NCI-H1417 (cell line): ENCODE results near the gene CD3G.

Experiments used
- DNase-seq, 3 experiments: peaks; one replicate each; lab custom pipeline; 2025; lab: John Stamatoyannopoulos, UW

CD3G gene

DNA sequence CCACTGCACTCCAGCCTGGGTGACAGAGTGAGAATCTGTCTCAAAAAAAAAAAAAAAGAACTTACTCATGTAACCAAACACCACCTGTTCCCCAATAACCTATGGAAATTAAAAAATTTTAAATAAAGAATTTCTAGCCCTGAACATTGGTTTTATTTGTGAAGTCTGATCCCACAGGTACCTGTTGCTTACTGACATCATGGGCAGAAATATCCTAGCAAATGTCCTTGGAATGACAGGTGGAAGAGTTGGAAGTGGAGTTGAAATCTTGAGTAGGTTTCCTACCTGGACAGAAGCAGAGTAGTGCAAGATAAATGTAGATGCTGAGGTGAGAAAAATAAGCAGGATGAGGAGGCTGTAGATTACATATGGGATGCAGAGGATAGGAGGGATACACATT, 18.9 kb upstream of the CD3G start:
- no peak for DNase-seq

DNA sequence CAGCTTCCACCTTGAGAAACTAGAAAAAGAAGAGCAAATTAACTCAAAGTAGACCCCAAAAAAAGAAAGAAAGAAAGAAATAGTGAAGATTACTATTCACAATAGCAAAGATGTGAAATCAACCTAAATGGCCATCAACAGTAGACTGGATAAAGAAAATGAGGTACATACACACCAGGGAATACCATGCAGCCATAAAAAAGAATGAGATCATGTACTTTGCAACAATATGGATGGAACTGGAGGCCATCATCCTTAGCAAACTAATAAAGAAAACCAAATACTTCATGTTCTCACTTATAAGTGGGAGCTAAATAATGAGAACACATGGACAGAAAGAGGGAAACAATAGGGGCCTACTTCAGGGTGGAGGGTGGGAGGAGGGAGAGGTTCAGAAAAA, 15.4 kb upstream of the CD3G start:
- no peak for DNase-seq

DNA sequence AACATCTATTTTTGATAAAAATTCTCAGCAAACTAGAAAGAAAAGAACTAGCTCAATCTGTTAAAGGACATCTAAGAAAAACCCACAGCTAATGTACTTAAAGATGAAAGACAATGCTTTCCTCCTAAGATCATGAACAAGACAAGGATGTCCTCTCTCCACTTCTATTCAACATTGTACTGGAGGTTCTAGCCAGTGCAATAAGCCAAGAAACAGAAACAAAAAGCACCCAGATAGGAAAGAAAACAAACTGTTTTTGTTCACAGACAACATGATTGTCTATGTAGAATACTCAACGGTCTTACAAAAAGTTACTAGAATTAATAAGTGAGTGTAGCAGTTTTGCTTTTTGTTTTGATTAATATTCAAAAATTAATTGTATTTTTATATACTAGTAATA, 9.4 kb upstream of the CD3G start:
- DNase-seq: no peak

DNA sequence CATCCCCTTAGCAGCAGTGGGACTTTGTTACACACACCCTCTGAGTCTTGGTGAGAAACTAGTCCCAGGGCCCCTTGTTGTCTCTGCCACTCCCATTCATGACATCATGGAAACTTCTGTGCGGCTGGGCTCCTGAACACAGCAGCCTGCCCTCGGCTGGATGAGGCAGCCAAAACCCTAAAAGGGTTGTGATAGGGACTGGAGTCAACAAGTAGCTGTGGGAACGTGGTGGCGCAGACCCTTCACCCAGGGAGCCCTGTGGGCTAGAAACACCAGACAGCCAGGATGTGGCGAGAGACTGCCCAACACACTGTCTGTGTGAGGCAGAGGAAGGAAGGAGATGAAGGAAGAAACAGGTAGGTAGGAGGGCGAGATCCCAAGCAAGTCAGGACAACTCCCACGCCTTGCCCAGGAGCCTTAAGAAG, 5.5 kb upstream of the CD3G start:
- no peak for DNase-seq

DNA sequence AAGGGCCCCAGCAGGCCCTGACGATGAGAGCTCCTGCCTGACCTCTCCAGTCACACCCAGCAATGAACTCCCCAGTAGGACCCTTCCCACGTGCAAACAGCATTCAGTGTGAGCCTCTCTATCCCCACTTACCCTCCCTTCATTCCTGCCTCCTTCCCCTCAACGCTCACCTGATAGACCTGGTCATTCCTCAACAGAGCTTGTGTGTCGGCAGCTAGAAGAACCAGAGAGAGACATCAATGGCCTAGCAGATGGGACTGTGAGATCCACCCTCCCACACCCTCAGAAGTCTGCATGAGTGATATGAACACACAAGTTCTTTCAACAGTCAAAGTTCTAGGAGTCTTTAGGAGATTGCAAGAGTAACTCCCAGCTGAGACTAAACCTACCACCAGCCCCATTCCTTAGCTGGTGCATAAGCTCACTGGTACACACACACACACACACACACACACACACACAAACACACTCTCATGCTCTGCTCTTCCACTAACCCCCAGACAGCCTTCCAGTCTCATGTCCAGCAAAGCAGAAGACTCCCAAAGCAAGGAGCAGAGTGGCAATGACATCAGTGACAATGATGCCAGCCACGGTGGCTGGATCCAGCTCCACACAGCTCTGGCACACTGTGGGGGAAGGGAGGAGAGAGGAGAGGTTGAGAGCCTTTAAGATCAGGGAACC, 4.7 kb upstream of the CD3G start:
- DNase-seq: no peak

DNA sequence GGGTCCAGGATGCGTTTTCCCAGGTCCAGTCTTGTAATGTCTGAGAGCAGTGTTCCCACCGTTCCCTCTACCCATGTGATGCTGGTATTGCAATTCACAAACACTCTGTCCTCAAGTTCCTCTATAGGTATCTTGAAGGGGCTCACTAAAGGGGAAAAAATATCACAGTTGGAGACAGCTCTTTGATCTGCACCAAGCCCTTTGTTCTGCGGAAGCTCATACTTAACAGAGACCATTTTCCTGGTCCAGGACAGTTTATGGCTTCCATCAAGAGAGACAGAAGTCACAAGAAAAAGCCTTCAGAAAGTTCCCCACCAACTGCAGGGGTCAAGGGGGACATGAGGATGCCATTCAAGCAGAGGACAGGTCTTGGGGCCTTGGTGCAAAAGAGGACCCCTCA, 3.7 kb upstream of the CD3G start:
- DNase-seq: no peak

DNA sequence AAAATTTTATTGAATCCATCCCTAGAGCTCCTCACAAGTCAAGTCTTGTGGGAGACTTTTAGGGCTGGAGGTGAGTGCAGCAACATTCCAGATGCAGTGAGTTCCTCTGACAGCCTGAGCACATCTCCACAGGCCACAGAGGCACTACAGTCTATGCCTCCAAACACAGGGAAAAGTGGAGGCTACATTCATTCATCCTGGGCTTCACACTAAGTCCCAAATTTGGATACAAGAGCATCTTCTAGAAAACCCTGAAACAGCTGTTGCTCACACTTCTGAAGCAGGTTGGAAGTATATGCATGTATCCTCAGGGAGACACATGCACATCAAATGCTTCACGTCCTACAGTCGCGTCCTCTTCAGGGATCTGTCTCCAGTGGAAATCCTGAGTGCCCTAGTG, 2.9 kb upstream of the CD3G start:
- no peak for DNase-seq

DNA sequence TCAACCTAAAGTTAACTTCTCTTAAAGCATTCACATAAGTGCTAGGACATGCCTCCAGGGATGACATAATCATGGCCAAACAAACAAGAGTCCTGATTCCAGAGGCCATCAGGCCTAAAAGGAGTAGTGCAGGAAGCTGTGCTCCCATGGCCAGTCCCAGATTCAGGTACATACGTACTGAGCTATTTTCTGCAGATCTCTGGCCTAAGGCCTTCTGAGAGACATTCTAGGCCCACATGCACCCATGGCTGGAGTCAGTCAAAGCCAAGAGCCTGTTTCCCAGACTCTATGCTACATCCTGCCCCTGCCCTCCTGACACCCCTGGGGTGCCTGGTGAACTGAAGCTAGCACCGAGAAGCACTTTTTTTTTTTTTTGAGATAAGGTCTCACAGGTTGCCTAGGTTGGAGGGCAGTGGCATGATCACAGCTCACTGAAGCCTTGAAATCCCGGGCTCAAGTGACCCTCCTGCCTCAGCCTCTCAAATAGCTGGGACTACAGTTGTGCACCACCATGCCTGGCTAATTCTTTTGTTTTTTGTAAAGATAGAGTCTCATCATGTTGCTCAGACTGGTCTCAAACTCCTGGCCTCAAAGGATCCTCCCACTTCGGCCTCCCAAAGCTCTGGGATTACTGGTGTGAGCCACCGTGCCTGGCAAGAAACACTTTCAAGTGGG, 2.2 kb upstream of the CD3G start:
- DNase-seq: no peak

DNA sequence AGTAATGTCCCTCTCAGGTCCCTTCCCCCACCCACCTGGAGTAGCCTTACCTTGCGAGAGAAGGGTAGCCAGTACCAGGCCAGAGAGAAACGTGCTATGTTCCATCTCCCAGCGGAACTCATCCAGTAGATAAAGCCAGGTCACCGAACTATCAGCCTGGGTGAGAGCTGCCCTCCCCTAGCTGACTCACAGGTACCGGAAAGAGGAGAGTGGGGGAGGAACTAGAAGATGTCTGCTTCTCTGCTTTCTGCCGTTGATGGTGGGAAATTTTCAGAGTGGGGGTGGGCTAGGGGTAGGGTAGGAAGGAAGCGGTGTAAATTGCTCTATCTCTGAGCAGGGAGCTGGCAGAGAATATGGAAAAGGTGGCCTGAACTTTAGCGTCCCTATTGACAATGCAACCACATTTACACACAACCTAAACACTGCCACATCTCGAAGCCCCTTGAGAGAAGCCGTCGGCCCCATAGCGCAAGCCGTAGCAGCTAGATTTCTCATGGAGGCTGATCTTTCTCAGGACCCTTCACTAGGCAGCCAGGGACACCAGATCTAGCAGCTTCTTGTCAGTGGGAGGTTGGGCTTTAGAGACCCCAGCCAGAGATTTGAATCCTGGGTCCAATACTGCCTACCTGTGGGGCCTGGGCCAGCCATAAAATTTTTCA, 1.5 kb upstream of the CD3G start, which contains the start of gene CD3D:
TSS of gene CD3D (minus strand) at position 203 of the 659 bp plus-strand sequence. CDS start at position 105, 98 bp downstream.
- no peak for DNase-seq

DNA sequence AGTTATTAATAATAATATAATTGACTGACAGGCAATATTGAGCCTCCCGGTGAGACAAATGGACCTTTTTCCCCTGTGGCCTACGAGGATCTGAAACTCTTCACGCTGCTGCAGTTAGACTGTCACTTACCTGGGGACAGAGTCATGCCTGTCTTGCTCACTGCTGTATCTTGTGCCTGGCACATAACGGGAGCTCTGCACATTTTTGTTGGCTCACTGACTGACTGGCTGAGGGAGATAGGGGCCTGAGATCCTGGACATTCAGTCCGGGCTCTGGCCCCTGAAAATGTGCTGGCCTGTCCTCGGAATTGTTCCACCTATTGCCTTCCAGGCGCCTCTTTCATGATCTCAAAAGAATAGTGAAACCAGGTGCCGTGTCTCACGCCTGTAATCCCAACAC, 896 bp upstream of the CD3G start:
- no peak for DNase-seq

DNA sequence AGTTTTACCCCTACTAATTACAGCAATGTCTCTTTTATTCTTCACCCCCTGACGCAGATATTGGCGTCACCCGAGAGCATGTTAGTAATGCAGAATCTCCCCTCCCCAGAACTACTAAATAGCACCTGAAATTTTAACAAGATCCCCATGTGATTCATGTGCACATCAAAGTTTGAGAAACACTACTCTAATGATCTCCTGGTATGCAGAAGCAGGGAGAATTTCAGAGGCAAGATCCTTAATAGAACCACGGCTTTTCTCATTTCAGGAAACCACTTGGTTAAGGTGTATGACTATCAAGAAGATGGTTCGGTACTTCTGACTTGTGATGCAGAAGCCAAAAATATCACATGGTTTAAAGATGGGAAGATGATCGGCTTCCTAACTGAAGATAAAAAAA, 5.3 kb downstream of the CD3G start:
- DNase-seq: no peak

DNA sequence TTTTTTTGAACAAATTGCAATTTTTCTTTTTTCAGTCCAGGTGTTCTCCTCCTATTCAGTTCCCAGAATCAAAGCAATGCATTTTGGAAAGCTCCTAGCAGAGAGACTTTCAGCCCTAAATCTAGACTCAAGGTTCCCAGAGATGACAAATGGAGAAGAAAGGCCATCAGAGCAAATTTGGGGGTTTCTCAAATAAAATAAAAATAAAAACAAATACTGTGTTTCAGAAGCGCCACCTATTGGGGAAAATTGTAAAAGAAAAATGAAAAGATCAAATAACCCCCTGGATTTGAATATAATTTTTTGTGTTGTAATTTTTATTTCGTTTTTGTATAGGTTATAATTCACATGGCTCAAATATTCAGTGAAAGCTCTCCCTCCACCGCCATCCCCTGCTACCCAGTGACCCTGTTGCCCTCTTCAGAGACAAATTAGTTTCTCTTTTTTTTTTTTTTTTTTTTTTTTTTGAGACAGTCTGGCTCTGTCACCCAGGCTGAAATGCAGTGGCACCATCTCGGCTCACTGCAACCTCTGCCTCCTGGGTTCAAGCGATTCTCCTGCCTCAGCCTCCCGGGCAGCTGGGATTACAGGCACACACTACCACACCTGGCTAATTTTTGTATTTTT, 9.1 kb downstream of the CD3G start:
- peak in 2 of 3 experiments; percentile 45 to 62 for DNase-seq

DNA sequence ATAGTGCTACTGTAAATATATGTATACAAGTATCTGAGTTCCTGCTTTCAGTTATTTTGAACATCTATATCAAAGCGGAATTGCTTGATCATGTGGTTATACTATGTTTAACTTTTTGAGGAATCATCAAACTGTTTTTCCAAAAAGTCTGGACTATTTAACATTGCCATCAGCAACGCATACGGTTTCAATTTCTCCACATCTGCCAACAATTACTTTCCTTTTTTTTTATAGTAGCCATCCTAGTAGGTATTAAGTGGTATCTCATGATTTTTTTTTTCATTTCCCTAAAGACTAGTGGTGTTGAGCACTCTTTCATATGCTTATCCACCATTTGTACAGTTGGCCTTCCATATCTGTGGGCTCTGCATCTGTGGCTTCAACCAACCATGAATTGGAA, 13.9 kb downstream of the CD3G start:
- no peak for DNase-seq

DNA sequence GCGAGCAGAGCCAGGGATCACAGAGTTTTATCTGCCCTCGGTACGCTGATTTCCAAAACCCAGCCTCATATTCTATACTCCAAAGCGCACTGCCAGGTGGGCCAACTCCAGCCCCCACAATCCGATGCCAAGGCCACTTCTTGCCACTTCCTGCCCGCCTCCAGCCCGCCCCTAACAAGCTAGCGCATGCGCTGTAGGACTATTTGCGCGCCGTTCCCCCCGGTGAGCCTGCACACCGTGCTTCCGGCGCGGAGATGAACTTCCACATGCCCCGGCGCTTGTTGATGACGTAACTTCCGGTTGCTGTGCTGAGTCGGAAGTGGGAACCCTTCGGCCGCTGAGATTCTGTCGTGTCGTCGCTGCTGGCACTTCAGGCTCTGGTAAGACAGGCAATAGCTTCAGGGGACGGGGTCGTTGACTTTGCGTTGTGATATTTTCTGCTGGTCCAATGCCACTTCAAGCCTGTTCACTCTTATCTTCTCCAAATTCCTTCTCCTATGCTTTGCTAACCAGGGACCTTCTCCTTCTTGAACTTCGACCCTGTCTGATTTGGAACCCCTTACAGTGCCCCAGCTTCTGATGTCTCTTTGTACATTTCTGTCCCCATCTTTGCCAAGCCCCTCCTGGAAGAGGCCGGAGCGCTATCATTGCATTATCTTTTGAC, 15.3 kb downstream of the CD3G start, which contains the start of gene UBE4A:
TSS of gene UBE4A (plus strand) at position 306 of the 664 bp plus-strand sequence. CDS start 5,481 bp downstream, outside the sequence.
- peak; percentile 95 to 99 (median 96) for DNase-seq

DNA sequence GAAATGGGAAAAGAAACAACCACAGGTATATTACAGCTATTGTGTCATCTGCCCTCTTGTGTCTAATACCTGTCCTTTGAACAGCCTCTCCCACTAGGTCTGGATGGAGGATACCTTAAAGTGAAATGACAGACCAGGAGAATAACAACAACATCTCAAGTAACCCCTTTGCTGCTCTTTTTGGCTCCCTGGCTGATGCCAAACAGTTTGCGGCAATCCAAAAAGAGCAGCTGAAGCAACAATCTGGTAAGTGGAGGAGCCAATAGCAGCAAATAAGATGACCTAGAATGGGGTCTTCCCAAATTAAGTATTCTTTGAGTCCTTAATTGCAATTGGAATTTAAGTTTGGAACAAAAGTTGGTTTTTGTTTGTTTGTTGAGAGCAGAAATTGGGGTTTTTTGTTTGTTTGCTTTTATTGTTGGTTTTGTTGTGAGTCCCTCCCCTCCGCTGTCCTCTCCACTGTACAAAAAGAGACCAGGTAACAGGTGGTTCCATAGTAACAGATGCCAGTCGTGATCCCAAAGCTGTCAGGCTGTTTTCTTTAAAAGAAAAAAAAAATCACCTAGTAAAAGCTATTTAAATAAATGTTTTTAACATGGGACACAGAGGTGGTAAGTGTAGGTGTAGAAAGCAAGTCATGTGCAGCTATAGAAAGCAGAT, 20.9 kb downstream of the CD3G start:
- DNase-seq: no peak

DNA sequence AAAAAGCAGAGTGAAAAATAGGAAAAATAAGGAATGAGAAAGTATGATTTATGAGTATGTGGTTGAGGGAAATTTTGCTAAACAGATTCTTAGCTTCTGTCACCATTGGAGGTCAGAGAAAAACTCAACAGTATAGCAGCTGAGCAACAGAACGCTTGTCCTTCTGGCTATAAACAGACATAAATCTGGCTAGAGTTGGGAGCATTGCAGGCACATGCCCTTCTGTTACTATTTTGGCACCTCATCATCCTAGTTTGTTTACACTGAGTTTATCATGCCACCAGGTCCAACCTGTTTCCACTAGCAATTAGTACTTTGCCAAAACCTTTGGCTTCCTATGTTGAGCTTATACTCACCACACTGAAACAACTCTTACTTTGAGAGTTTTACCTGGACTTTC, 22.1 kb downstream of the CD3G start:
- no peak for DNase-seq

DNA sequence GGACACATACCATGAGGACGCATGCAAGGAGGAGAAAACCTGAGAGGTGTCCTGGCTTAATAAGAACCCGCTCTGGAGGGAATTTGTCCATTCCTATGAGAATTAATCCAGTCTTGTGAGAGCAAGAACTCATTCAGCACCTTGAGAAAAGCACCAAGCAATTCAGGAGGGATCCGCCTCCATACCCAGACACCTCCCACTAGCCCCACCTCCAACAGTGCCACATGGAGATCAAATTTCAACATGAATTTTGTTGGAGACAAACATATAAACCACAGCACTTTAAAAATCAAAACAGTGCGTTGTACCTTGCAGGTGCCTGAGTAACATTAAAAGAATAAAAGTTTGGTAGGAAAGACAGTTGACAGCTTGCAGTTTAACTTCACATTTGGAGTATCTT, 26.6 kb downstream of the CD3G start:
- no peak for DNase-seq

DNA sequence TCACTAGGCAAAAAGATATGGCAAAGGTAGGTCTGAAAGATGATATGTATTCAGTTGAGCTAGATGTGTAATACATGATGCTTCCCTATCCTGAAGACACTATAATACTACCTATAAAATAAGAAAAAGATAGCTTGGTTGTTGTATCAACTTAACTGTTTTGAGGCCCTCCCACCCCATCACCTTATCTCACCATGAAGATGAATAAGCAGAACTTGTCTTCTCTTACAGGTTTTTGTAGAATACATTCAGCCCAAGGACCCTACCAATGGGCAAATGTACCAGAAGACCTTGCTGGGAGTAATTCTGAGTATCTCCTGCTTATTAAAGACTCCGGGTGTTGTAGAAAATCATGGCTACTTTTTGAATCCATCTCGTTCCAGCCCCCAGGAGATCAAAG, 29.1 kb downstream of the CD3G start:
- DNase-seq: no peak

DNA sequence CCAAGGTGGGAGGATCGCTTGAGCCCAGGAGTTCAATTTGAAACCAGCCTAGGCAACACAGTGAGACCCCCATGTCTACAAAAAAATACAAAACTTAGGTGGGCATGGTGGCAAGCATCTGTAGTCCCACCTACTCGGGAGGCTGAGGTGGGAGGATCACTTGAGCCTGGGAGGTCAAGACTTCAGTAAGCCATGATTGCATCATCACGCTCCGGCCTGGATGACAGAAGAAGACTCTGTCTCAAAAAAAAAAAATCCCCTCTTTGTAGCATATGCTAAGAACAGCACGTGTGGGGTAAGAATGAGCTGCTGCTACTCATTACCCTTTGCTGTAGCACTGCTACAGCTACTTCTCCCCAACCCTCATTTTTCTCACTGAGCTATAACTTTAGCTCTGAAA, 29.7 kb downstream of the CD3G start:
- no peak for DNase-seq

DNA sequence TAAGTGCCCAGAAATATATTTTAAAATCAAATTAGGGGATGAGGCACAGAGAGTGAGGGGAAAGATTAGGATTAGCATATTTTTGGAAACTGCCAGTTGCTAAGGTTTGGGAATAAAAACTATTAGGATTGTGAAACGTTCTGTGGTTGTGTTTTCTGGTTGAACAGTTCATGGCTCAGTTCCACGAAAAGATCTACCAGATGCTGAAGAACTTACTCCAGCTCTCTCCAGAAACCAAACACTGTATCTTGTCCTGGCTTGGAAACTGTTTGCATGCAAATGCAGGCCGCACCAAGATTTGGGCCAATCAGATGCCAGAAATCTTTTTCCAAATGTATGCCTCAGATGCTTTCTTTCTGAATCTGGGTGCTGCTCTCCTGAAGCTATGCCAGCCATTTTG, 30.6 kb downstream of the CD3G start:
- no peak for DNase-seq

DNA sequence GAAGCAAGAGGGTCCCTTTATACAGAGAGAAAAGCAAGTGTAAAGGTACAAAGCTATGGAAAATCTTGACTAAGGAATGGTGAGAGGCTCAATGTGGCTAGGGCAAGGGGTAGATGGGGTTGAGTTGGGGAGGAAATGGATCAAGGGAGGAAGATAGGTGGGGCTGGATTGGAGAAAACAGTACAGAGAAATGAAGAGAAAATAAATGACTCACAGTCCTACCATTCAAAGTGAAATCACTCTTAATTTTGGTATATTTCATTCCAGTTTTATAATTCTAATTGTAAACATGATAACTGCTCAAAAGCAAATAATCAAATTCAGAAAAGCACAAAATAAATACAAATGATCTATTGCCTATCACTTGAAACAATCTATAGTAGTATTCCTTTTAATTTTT, 31.8 kb downstream of the CD3G start:
- no peak for DNase-seq

DNA sequence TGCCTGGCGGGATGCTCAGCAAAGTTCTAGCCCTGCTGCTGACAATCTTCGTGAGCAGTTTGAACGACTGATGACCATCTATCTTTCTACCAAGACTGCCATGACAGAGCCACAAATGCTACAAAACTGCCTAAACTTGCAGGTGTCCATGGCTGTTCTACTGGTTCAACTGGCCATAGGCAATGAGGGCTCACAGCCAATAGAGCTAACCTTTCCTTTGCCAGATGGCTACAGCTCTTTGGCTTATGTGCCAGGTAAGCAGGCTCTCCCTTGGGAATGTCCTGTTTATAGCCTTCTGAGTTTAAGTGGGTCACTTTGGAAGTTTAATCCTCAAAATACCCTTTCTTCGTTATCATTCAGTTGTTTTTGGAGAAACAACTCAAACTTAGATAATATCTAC, 35.4 kb downstream of the CD3G start:
- DNase-seq: no peak
